HG02759 (cell line): ENCODE data around the gene ASF1B.
A peak's percentile ranks its signal among the peaks of the same experiment; 100 is the strongest.

ENCODE experiments used
- ATAC-seq: cut with Tn5 transposase; IDR thresholded peaks from one replicate; pipeline ENCODE4 v1.9.1; 2021; ENCODE audit warnings: mild to moderate bottlenecking, moderate library complexity; ENCODE audit not compliant: unreplicated experiment

The ASF1B gene

GRCh38 chr19:14088634-14089411 lies 47.6 kb downstream of the ASF1B start:
- ATAC-seq: no peak

- ATAC-seq: no peak
These were observed 50.3 kb downstream of the ASF1B start for GRCh38 chr19:14086098-14086497.

GRCh38 chr19:14085309-14085995 lies 50.9 kb downstream of the ASF1B start, which contains the start of gene C19orf67:
Gene C19orf67 (minus strand): TSS chr19:14085783. CDS start chr19:14085627, 156 bp downstream.
- no peak for ATAC-seq

- ATAC-seq: no peak
These were observed 53.8 kb downstream of the ASF1B start for GRCh38 chr19:14082675-14082960.

GRCh38 chr19:14081797-14082674 lies 54.4 kb downstream of the ASF1B start:
- peak; percentile 12 for ATAC-seq

- peak; percentile 86 for ATAC-seq
These were observed 55.2 kb downstream of the ASF1B start for GRCh38 chr19:14080887-14081796.

- no peak for ATAC-seq
These were observed 58.0 kb downstream of the ASF1B start for GRCh38 chr19:14078411-14078810.

GRCh38 chr19:14073925-14074838 lies 62.2 kb downstream of the ASF1B start:
- ATAC-seq: no peak

- ATAC-seq: peak; percentile 66
These were observed 63.0 kb downstream of the ASF1B start for GRCh38 chr19:14073261-14073924.

GRCh38 chr19:14072535-14073260 lies 63.7 kb downstream of the ASF1B start, which contains the start of gene MISP3:
Gene MISP3 (plus strand): TSS chr19:14072786. CDS start chr19:14073310, 524 bp downstream.
- peak; percentile 20 for ATAC-seq

- ATAC-seq: no peak
These were observed 65.9 kb downstream of the ASF1B start for GRCh38 chr19:14070268-14071050.
